GM23338 (cell line): ENCODE results near the gene WIF1. TPM values are rescaled to one million over a fixed set of nuclear protein-coding genes. Genes with fewer than 3 reads are reported as not detected.
A peak's percentile ranks its signal among the peaks of the same experiment; 100 is the strongest.

ENCODE experiments used
- ATAC-seq: fragments of 200-7000 bp; cut with Tn5 transposase; 3 replicates; pipeline ENCODE4 v1.9.1; 2020
- DNase-seq: peaks from one replicate; pipeline ENCODE4 v3.0.0-alpha.2; 2015; ENCODE audit warnings: low spot score
- H2AFZ ChIP-seq: fragments of 200-600 bp; sonication (generic); 2 replicates; pipeline ENCODE4 v1.8.0; 2016; ENCODE audit warnings: antibody characterized with exemption, mild to moderate bottlenecking, moderate library complexity
- H3F3A ChIP-seq: fragments of 200-600 bp; sonication (generic); replicated peaks from 2 replicates; pipeline ENCODE4 v1.8.0; 2017; ENCODE audit warnings: antibody characterized with exemption, mixed run types, low read depth
- H3K27ac ChIP-seq: fragments of 200-600 bp; sonication (generic); 2 replicates; pipeline ENCODE4 v1.6.1; 2016; ENCODE audit warnings: low read depth
- H3K27me3 ChIP-seq: fragments of 200-600 bp; sonication (generic); 2 replicates; pipeline ENCODE4 v1.8.0; 2016; ENCODE audit warnings: mild to moderate bottlenecking, mixed run types, moderate library complexity; ENCODE audit not compliant: insufficient read depth
- H3K36me3 ChIP-seq: fragments of 200-600 bp; sonication (generic); 2 replicates; pipeline ENCODE4 v1.8.0; 2016; ENCODE audit warnings: mild to moderate bottlenecking; ENCODE audit not compliant: insufficient read depth
- H3K4me1 ChIP-seq: fragments of 200-600 bp; sonication (generic); 2 replicates; pipeline ENCODE4 v1.8.0; 2016; ENCODE audit warnings: mild to moderate bottlenecking, moderate library complexity; ENCODE audit not compliant: insufficient read depth
- H3K4me2 ChIP-seq: fragments of 200-600 bp; sonication (generic); 2 replicates; pipeline ENCODE4 v1.7.1; 2017; ENCODE audit warnings: mixed run types
- H3K4me3 ChIP-seq: fragments of 200-600 bp; sonication (generic); 2 replicates; pipeline ENCODE4 v1.6.1; 2016; ENCODE audit warnings: mixed run types
- H3K79me2 ChIP-seq: fragments of 200-600 bp; sonication (generic); replicated peaks from 2 replicates; pipeline ENCODE4 v1.8.0; 2017; ENCODE audit warnings: mild to moderate bottlenecking; ENCODE audit not compliant: insufficient read depth
- H3K9me2 ChIP-seq: fragments of 200-600 bp; sonication (generic); 2 replicates; pipeline ENCODE4 v1.8.0; 2017; ENCODE audit not compliant: insufficient read depth
- H4K20me1 ChIP-seq: fragments of 200-600 bp; sonication (generic); replicated peaks from 2 replicates; pipeline ENCODE4 v1.8.0; 2017; ENCODE audit warnings: mild to moderate bottlenecking; ENCODE audit not compliant: insufficient read depth
- H3K27ac Mint-ChIP-seq: 2 replicates; pipeline ENCODE4 v1.8.0; 2020; ENCODE audit warnings: inconsistent platforms, mild to moderate bottlenecking, moderate library complexity, mixed read lengths
- H3K27me3 Mint-ChIP-seq: 3 replicates; pipeline ENCODE4 v1.8.0; 2022; ENCODE audit warnings: low read depth, mild to moderate bottlenecking, moderate library complexity, mixed read lengths, inconsistent platforms; ENCODE audit not compliant: insufficient read depth, poor library complexity
- H3K36me3 Mint-ChIP-seq: 3 replicates; pipeline ENCODE4 v1.8.0; 2021; ENCODE audit warnings: low read depth, mild to moderate bottlenecking, inconsistent platforms, moderate library complexity, mixed read lengths
- H3K4me1 Mint-ChIP-seq: 3 replicates; pipeline ENCODE4 v1.8.0; 2020; ENCODE audit warnings: mild to moderate bottlenecking, inconsistent platforms, mixed read lengths
- H3K4me3 Mint-ChIP-seq: 3 replicates; pipeline ENCODE4 v1.8.0; 2021; ENCODE audit warnings: moderate library complexity, mild to moderate bottlenecking, inconsistent platforms, mixed read lengths
- H3K9me3 Mint-ChIP-seq: 3 replicates; pipeline ENCODE4 v1.8.0; 2020; ENCODE audit warnings: moderate library complexity, mild to moderate bottlenecking, inconsistent platforms, mixed read lengths
- CTCF ChIP-seq, 2 experiments: fragments of 200-600 bp in 1 of 2; sonication (generic) in 1 of 2; conservative IDR thresholded peaks; 2 replicates each; pipeline versions ENCODE4 v1.5.1 to v1.6.1; 2016 to 2017; ENCODE audit warnings: antibody characterized with exemption in 2 of 2, low read depth in 2 of 2, mild to moderate bottlenecking in 2 of 2, moderate library complexity in 1 of 2
- ETS1 ChIP-seq: IDR thresholded peaks from 2 replicates; pipeline ENCODE4 v1.6.1; 2016; ENCODE audit warnings: antibody characterized with exemption
- EZH2 ChIP-seq: fragments of 200-600 bp; sonication (generic); IDR thresholded peaks from one replicate; pipeline ENCODE4 v1.8.0; 2017; ENCODE audit warnings: antibody characterized with exemption, mild to moderate bottlenecking, low read depth; ENCODE audit not compliant: unreplicated experiment
- EZH2phosphoT487 ChIP-seq: fragments of 200-600 bp; sonication (generic); IDR thresholded peaks from one replicate; pipeline ENCODE4 v1.8.1; 2018; ENCODE audit warnings: antibody characterized with exemption; ENCODE audit not compliant: unreplicated experiment
- JUNB ChIP-seq: IDR thresholded peaks from one replicate; pipeline ENCODE4 v1.6.1; 2016; ENCODE audit warnings: antibody characterized with exemption; ENCODE audit not compliant: unreplicated experiment
- NANOG ChIP-seq: IDR thresholded peaks from 2 replicates; pipeline ENCODE4 v1.6.1; 2016; ENCODE audit warnings: antibody characterized with exemption, borderline replicate concordance
- REST ChIP-seq: IDR thresholded peaks from one replicate; pipeline ENCODE4 v1.6.1; 2018; ENCODE audit warnings: antibody characterized with exemption; ENCODE audit not compliant: unreplicated experiment
- STAT1 ChIP-seq: IDR thresholded peaks from one replicate; pipeline ENCODE4 v1.6.1; 2016; ENCODE audit warnings: antibody characterized with exemption; ENCODE audit not compliant: unreplicated experiment
- polyA plus RNA-seq: library from polyadenylated mRNA; unstranded; fragments of >200 nt; fragmentation: Nextera tagmentation; extraction: Ambion mirVana; gene quantifications from 2 replicates; pipeline ENCODE4 v1.2.1, GENCODE V29; 2016
- total RNA-seq: library from RNA; depleted of rRNA; stranded (reverse); fragments of >200 nt; shearing (Covaris generic); gene quantifications from 2 replicates; pipeline ENCODE4 v1.2.3, GENCODE V29; 2014

The WIF1 gene
- total and polyA plus RNA-seq, 2 experiments from 2014 or later = 4.1 to 4.2 TPM

GRCh38 chr12:65067383-65067782 is 53.7 kb downstream of the WIF1 start (continued):
- no peak for TF ChIP-seq REST

GRCh38 chr12:65055859-65056258 is 65.2 kb downstream of the WIF1 start:
- Histone ChIP-seq H3K79me2 (no peaks in the 10 kb centered on the region), H3K4me3 (no peak overlapping the region), H4K20me1 (no peaks in the 10 kb centered on the region), H3K36me3 (no peaks in the 10 kb centered on the region), H3K4me1 (peaks cover 46% of the 10 kb centered on the region), H3K9me2 (peaks cover 11% of the 10 kb centered on the region; the same call in 1 of the 2 replicates), H3K4me2 (no peak overlapping the region), H2AFZ (no peak overlapping the region), H3K27me3 (no peaks in the 10 kb centered on the region), H3F3A (no peaks in the 10 kb centered on the region), H3K27ac (0 out of 2 replicates have a peak overlapping the region, but pooled peaks have one; percentile 1)
- peak; percentile 91 for ATAC-seq
- DNase-seq = peak; percentile 70
- H3K36me3 Mint-ChIP-seq = no peaks in the 10 kb centered on the region
- TF ChIP-seq NANOG (peak; percentile 8; the same call in 1 of the 2 replicates), ETS1 (no peak)
- H3K4me1 Mint-ChIP-seq = peaks cover 38% of the 10 kb centered on the region
- H3K27ac Mint-ChIP-seq = 0 out of 2 replicates have a peak overlapping the region, but pooled peaks have one; percentile 26
- H3K27me3 Mint-ChIP-seq = peaks cover 5% of the 10 kb centered on the region
- no peaks in the 10 kb centered on the region for H3K9me3 Mint-ChIP-seq
- no peak overlapping the region for H3K4me3 Mint-ChIP-seq

- DNase-seq (no peak), ATAC-seq (no peak)
- H3K79me2 ChIP-seq = no peaks in the 10 kb centered on the region
- no peaks in the 10 kb centered on the region for H3F3A ChIP-seq
- no peak overlapping the region for H3K27ac ChIP-seq
- no peaks in the 10 kb centered on the region for H3K36me3 ChIP-seq
- no peak overlapping the region for H3K4me2 ChIP-seq
- Mint-ChIP-seq H3K4me3 (no peak overlapping the region), H3K27me3 (peaks cover 3% of the 10 kb centered on the region), H3K9me3 (no peaks in the 10 kb centered on the region), H3K36me3 (no peaks in the 10 kb centered on the region), H3K4me1 (peaks cover 30% of the 10 kb centered on the region), H3K27ac (no peak overlapping the region)
- H4K20me1 ChIP-seq = no peaks in the 10 kb centered on the region
- no peaks in the 10 kb centered on the region for H3K27me3 ChIP-seq
- no peak overlapping the region for H3K4me3 ChIP-seq
- peaks cover 9% of the 10 kb centered on the region; the same call in 1 of the 2 replicates for H3K9me2 ChIP-seq
- peak overlapping the region; percentile 11; the same call in 1 of the 2 replicates for H2AFZ ChIP-seq
- peaks cover 31% of the 10 kb centered on the region for H3K4me1 ChIP-seq
- TF ChIP-seq STAT1 = no peak
- TF ChIP-seq EZH2 = no peak
- TF ChIP-seq ETS1 = no peak
- no peak for TF ChIP-seq JUNB
- TF ChIP-seq CTCF (conservative IDR thresholded peaks at IDR 0.05; ENCODE audit: low read depth in 2 of 2) = no peak
- TF ChIP-seq EZH2phosphoT487 = no peak
These were observed 69.9 kb downstream of the WIF1 start for GRCh38 chr12:65051218-65051617.
